Esophagus muscularis mucosa (tissue), 3 donors: ENCODE data around the gene MRPL20.
"Not testable (repeated sequence)": the region's sequence is repeated elsewhere in the genome, so short reads cannot be mapped to it uniquely, and the experiment has no call there.

ENCODE experiments used
- POLR2A ChIP-seq: fragments of 450-650 bp; IDR thresholded peaks from one replicate; pipeline ENCODE4 v1.6.1; 2017; ENCODE audit warnings: antibody characterized with exemption, moderate library complexity, mild to moderate bottlenecking, low read depth
- POLR2AphosphoS5 ChIP-seq, 2 donors: sonication (generic); formaldehyde crosslinking; IDR thresholded peaks; one replicate each; pipeline ENCODE4 v1.6.1; 2017; ENCODE audit warnings: antibody characterized with exemption in 2 of 2
- TF ChIP-seq, protein P1 (sequence below), 3 experiments: fragments of 200-600 bp in 2 of 3; fragments of 450-650 bp in 1 of 3; sonication (generic) in 2 of 3; IDR thresholded peaks; one replicate each; pipeline ENCODE4 v1.5.1; 2017 to 2019; ENCODE audit warnings: antibody characterized with exemption in 3 of 3, mild to moderate bottlenecking in 2 of 3, moderate library complexity in 1 of 3

DNA sequence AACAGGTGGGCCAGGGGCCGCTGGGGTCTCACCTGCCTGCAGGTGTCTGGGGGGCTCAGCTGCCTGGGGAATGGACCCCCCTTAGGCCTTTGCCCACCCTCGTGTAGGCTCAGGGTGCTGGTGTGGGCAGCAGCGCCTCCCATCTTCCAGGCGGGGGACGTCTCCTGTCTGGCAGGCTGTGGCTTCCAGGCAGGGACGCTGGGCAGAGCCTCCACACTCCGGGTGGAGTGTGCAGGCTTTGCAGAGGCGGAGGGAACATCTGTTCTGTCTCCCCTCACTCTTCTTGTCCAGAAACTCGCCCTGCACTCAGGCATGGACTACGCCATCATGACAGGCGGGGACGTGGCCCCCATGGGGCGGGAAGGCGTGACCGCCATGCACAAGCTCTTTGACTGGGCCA is 48.8 kb upstream of the MRPL20 start:
- TF ChIP-seq POLR2AphosphoS5 (IDR thresholded peaks at IDR 0.05); POLR2A: not testable (repeated sequence)
- TF ChIP-seq, protein P1, sequence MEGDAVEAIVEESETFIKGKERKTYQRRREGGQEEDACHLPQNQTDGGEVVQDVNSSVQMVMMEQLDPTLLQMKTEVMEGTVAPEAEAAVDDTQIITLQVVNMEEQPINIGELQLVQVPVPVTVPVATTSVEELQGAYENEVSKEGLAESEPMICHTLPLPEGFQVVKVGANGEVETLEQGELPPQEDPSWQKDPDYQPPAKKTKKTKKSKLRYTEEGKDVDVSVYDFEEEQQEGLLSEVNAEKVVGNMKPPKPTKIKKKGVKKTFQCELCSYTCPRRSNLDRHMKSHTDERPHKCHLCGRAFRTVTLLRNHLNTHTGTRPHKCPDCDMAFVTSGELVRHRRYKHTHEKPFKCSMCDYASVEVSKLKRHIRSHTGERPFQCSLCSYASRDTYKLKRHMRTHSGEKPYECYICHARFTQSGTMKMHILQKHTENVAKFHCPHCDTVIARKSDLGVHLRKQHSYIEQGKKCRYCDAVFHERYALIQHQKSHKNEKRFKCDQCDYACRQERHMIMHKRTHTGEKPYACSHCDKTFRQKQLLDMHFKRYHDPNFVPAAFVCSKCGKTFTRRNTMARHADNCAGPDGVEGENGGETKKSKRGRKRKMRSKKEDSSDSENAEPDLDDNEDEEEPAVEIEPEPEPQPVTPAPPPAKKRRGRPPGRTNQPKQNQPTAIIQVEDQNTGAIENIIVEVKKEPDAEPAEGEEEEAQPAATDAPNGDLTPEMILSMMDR (IDR thresholded peaks at IDR 0.05), result not testable (repeated sequence)
